ENCODE measurements around the gene LIFR.

Gene LIFR

DNA sequence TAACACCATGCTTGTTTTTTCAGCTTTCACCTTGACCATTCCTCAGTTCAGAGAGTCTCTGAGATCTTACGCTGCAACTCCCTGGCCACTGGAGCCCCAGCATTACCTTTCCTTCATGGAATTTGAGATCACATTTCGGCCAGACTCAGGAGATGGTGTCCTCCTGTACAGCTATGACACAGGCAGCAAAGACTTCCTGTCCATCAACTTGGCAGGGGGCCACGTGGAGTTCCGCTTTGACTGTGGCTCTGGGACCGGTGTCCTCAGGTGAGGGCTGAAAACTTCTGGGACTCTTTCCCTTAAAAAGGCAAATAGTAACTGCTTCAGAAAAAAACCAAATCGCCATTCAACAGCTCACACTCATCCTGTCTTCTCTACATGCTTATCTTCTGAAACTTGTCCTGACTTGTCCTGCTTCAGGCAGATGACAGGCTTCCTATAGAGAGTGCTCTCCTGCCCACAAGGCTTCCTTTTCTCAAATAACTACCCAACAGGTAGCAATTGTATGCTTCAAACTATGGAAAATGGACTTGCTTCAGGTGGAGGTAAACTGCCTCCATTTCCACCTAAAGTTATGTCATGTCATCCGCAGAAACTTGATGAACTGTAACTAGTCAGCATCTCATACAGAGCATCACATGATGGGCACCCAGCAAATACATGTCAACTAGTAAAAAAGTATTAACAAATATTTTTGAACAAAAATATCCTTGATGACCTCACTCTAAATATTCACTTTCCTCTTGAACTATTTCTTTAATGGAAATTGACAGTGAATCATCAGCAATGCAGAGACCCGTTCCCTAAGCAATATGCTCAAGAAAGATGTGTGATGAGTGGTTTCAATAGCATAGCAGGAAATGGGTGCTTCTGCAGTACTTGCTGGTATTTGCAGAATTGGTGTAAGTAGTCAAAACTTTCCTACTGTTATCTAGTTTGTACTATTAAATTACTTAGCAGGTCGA, 129.2 kb downstream of the LIFR start:
- Histone ChIP-seq H3K9me3 (ENCODE audit: insufficient read depth, low read length, severe bottlenecking) (no peaks in the 10 kb centered on the region), H3K27me3 (ENCODE audit: insufficient read depth, low read length, poor library complexity) (peaks cover 22% of the 10 kb centered on the region), H4K20me1 (ENCODE audit: insufficient read depth, low read length) (no peaks in the 10 kb centered on the region), H3K4me2 (ENCODE audit: insufficient read depth, low read length) (no peak overlapping the region), H3K27ac (ENCODE audit: low read length) (no peak overlapping the region), H3K4me3 (ENCODE audit: low read depth in 1 of 2, low read length in 2 of 2) (no peak overlapping the region), H2AFZ (ENCODE audit: low read depth, low read length) (no peak overlapping the region), H3K79me2 (ENCODE audit: insufficient read depth, low read length) (no peaks in the 10 kb centered on the region), H3K9ac (ENCODE audit: low read depth, low read length) (no peak overlapping the region), H3K36me3 (ENCODE audit: insufficient read depth, low read length) (no peaks in the 10 kb centered on the region), H3K4me1 (ENCODE audit: insufficient read depth, low read length) (no peaks in the 10 kb centered on the region)
- ATAC-seq (ENCODE audit: insufficient read depth, low read depth), result no peak
- DNase-seq, result no peak
- no peak for TF ChIP-seq EZH2 (IDR thresholded peaks at IDR 0.05; ENCODE audit: borderline replicate concordance, low read depth, low read length, severe bottlenecking)

DNA sequence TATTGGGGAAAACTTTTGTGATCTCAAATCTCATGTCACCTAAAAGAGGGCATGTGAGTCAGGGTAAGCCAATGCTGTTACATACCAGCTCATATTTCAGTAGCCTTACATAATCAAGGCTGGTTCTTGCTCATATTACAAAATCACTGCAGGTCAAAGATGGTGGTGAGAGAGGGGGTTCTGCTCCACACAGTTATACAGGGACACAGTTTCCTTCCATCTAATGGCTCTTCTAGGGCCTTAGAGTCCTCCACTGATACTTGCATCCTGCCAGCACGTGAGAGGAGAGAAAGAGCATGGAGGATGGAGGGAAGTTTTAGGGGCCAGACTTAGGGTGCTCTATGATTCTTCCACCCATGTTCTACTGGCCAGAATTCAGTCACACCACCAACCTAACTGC, 130.0 kb downstream of the LIFR start:
- Histone ChIP-seq H3K4me2 (ENCODE audit: insufficient read depth, low read length) (no peak overlapping the region), H3K27ac (ENCODE audit: low read length) (no peak overlapping the region), H3K27me3 (ENCODE audit: insufficient read depth, low read length, poor library complexity) (peaks cover 23% of the 10 kb centered on the region), H3K79me2 (ENCODE audit: insufficient read depth, low read length) (no peaks in the 10 kb centered on the region), H3K4me3 (ENCODE audit: low read depth in 1 of 2, low read length in 2 of 2) (no peak overlapping the region), H3K36me3 (ENCODE audit: insufficient read depth, low read length) (no peaks in the 10 kb centered on the region), H2AFZ (ENCODE audit: low read depth, low read length) (no peak overlapping the region), H4K20me1 (ENCODE audit: insufficient read depth, low read length) (no peaks in the 10 kb centered on the region), H3K4me1 (ENCODE audit: insufficient read depth, low read length) (no peaks in the 10 kb centered on the region), H3K9me3 (ENCODE audit: insufficient read depth, low read length, severe bottlenecking) (no peaks in the 10 kb centered on the region), H3K9ac (ENCODE audit: low read depth, low read length) (no peak overlapping the region)
- TF ChIP-seq, protein P1, sequence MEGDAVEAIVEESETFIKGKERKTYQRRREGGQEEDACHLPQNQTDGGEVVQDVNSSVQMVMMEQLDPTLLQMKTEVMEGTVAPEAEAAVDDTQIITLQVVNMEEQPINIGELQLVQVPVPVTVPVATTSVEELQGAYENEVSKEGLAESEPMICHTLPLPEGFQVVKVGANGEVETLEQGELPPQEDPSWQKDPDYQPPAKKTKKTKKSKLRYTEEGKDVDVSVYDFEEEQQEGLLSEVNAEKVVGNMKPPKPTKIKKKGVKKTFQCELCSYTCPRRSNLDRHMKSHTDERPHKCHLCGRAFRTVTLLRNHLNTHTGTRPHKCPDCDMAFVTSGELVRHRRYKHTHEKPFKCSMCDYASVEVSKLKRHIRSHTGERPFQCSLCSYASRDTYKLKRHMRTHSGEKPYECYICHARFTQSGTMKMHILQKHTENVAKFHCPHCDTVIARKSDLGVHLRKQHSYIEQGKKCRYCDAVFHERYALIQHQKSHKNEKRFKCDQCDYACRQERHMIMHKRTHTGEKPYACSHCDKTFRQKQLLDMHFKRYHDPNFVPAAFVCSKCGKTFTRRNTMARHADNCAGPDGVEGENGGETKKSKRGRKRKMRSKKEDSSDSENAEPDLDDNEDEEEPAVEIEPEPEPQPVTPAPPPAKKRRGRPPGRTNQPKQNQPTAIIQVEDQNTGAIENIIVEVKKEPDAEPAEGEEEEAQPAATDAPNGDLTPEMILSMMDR (IDR thresholded peaks at IDR 0.05; ENCODE audit: borderline replicate concordance, extremely low read depth, low read length, poor library complexity, severe bottlenecking), result no peak
- TF ChIP-seq EZH2 (IDR thresholded peaks at IDR 0.05; ENCODE audit: borderline replicate concordance, low read depth, low read length, severe bottlenecking), result no peak
- no peak for ATAC-seq (ENCODE audit: insufficient read depth, low read depth)
- no peak for DNase-seq

Data from DND-41 (cell line).